ENCODE results near the gene RUNX3. TPM values are rescaled to one million over a fixed set of nuclear protein-coding genes. Genes with fewer than 3 reads are reported as not detected.

RUNX3 gene
- total RNA-seq, 2 donors from 2014 or later = 0.24 to 0.31 TPM

- TF ChIP-seq CTCF (conservative IDR thresholded peaks at IDR 0.05) = no peak
- Mint-ChIP-seq H3K27ac (no peak overlapping the region), H3K36me3 (ENCODE audit: low read depth) (no peaks in the 10 kb centered on the region), H3K4me3 (no peak overlapping the region), H3K27me3 (ENCODE audit: insufficient read depth) (peaks cover 44% of the 10 kb centered on the region), H3K9me3 (no peaks in the 10 kb centered on the region), H3K4me1 (peaks cover 10% of the 10 kb centered on the region)
- 89 to 92% methylated on average over 13 of the region's 13 CpGs for WGBS, 2 experiments (ENCODE audit: insufficient coverage in 1 of 2, insufficient read length in 1 of 2)
- H3K4me3 ChIP-seq (ENCODE audit: low read length) = no peak overlapping the region
- H3K27ac ChIP-seq (ENCODE audit: low read depth, low read length) = no peak overlapping the region
- no peaks in the 10 kb centered on the region for H3K4me1 ChIP-seq (ENCODE audit: control insufficient read depth, insufficient read depth, low read length)
- no peaks in the 10 kb centered on the region for H3K9me3 ChIP-seq (ENCODE audit: control insufficient read depth, low read length)
- no peak for DNase-seq
- no peaks in the 10 kb centered on the region for H3K36me3 ChIP-seq (ENCODE audit: control insufficient read depth, insufficient read depth, low read length)
- H3K27me3 ChIP-seq (ENCODE audit: control insufficient read depth, insufficient read depth, low read length, poor library complexity, severe bottlenecking) = peaks cover 51% of the 10 kb centered on the region
- no peak overlapping the region for H3K9ac ChIP-seq (ENCODE audit: extremely low read depth, low read length, poor library complexity, severe bottlenecking)
These were observed 5.8 kb upstream of the RUNX3 start for GRCh38 chr1:24935615-24936484.

- Mint-ChIP-seq H3K27ac (no peak overlapping the region), H3K9me3 (no peaks in the 10 kb centered on the region), H3K36me3 (ENCODE audit: low read depth) (no peaks in the 10 kb centered on the region), H3K4me3 (no peak overlapping the region), H3K27me3 (ENCODE audit: insufficient read depth) (peaks cover 50% of the 10 kb centered on the region), H3K4me1 (peaks cover 10% of the 10 kb centered on the region)
- no peak overlapping the region for H3K4me3 ChIP-seq (ENCODE audit: low read length)
- H3K36me3 ChIP-seq (ENCODE audit: control insufficient read depth, insufficient read depth, low read length) = no peaks in the 10 kb centered on the region
- TF ChIP-seq CTCF (conservative IDR thresholded peaks at IDR 0.05) = no peak
- H3K9me3 ChIP-seq (ENCODE audit: control insufficient read depth, low read length) = no peaks in the 10 kb centered on the region
- no peaks in the 10 kb centered on the region for H3K4me1 ChIP-seq (ENCODE audit: control insufficient read depth, insufficient read depth, low read length)
- 73 to 93% methylated on average over 2 to 11 of the region's 11 CpGs for WGBS, 2 experiments (ENCODE audit: insufficient coverage in 1 of 2, insufficient read length in 1 of 2)
- H3K27me3 ChIP-seq (ENCODE audit: control insufficient read depth, insufficient read depth, low read length, poor library complexity, severe bottlenecking) = peaks cover 58% of the 10 kb centered on the region
- H3K27ac ChIP-seq (ENCODE audit: low read depth, low read length) = no peak overlapping the region
- no peak for DNase-seq
- no peak overlapping the region for H3K9ac ChIP-seq (ENCODE audit: extremely low read depth, low read length, poor library complexity, severe bottlenecking)
These were observed 5.1 kb upstream of the RUNX3 start for GRCh38 chr1:24935196-24935526.

GRCh38 chr1:24934310-24935195 lies 4.5 kb upstream of the RUNX3 start:
- Histone ChIP-seq H3K27ac (ENCODE audit: low read depth, low read length) (no peak overlapping the region), H3K4me1 (ENCODE audit: control insufficient read depth, insufficient read depth, low read length) (no peaks in the 10 kb centered on the region), H3K9ac (ENCODE audit: extremely low read depth, low read length, poor library complexity, severe bottlenecking) (no peak overlapping the region), H3K9me3 (ENCODE audit: control insufficient read depth, low read length) (no peaks in the 10 kb centered on the region), H3K36me3 (ENCODE audit: control insufficient read depth, insufficient read depth, low read length) (no peaks in the 10 kb centered on the region), H3K27me3 (ENCODE audit: control insufficient read depth, insufficient read depth, low read length, poor library complexity, severe bottlenecking) (peaks cover 60% of the 10 kb centered on the region), H3K4me3 (ENCODE audit: low read length) (no peak overlapping the region)
- WGBS, 2 experiments (ENCODE audit: insufficient coverage in 1 of 2, insufficient read length in 1 of 2) = 63 to 70% methylated on average over 14 to 16 of the region's 16 CpGs
- H3K4me1 Mint-ChIP-seq = peaks cover 10% of the 10 kb centered on the region
- H3K27ac Mint-ChIP-seq = no peak overlapping the region
- no peak overlapping the region for H3K4me3 Mint-ChIP-seq
- peaks cover 51% of the 10 kb centered on the region for H3K27me3 Mint-ChIP-seq (ENCODE audit: insufficient read depth)
- H3K36me3 Mint-ChIP-seq (ENCODE audit: low read depth) = no peaks in the 10 kb centered on the region
- no peaks in the 10 kb centered on the region for H3K9me3 Mint-ChIP-seq
- peak; percentile 47 for TF ChIP-seq CTCF (conservative IDR thresholded peaks at IDR 0.05)
- DNase-seq = no peak

Measured in endodermal cell (in vitro differentiated cells).